Activated T-cell treated with anti-CD3 and anti-CD28 coated beads for 1 hour (primary cell): Measurements from ENCODE around the gene DNAJC17.

ENCODE experiments used
- DNase-seq: peaks from one replicate; pipeline ENCODE4 v3.0.0-alpha.2; 2020; ENCODE audit warnings: low read depth

DNAJC17 gene

DNA sequence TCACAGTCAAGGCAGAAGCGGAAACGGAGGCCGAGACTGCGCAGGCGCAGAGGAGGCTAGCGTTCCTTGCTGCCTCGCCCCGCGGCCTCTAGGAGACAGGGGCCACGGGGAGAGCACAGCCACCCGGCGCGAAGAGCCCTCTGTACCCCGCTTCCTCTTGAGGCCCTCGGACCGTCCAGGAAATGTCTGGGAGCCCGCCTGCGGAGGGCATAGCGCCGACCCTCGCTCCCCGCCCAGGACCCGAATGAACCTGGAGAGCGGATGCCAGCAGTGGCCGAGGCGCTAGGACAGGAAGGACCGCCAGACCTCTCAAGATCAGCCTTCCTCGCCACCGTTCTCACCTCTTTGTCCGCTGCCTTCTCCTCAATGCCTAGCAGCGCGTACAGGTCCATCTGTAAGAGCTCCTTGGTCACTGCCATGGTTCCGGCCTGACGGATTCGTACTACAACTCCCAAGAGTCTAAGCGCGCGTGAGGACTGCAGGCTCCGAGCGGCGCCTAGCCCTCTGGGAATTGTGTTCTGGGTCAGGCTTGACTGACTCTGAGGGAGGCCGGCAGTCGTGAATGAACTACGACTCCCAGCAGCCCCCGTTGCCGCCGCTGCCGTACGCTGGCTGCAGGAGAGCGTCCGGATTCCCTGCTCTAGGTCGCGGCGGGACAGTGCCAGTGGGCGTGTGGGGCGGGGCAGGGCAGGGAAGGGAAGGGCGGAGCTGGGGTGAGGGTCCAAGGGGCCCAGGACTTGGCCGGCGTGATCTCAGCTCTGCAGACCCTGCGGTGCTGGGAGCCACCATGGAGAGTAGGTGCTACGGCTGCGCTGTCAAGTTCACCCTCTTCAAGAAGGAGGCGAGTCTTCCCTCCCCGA is at the start of gene DNAJC17, which contains the start of gene ZFYVE19:
Gene DNAJC17, minus strand, starts transcription at position 446 of the 860 bp plus-strand sequence. Its CDS starts 27 bp downstream, at position 419.
Gene ZFYVE19, plus strand, starts transcription at position 62 of the 860 bp plus-strand sequence. Its CDS starts 501 bp downstream, at position 563.
- DNase-seq = peak; percentile 94

DNA sequence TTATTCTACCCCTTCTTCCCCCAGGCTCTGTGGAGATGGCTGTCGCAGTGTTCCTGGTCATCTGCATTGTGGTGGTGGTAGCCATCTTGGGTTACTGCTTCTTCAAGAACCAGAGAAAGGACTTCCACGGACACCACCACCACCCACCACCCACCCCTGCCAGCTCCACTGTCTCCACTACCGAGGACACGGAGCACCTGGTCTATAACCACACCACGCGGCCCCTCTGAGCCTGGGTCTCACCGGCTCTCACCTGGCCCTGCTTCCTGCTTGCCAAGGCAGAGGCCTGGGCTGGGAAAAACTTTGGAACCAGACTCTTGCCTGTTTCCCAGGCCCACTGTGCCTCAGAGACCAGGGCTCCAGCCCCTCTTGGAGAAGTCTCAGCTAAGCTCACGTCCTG is 49.5 kb upstream of the DNAJC17 start:
- DNase-seq = no peak

GRCh38 chr15:40855706-40856234 is 48.5 kb upstream of the DNAJC17 start:
- no peak for DNase-seq

DNA sequence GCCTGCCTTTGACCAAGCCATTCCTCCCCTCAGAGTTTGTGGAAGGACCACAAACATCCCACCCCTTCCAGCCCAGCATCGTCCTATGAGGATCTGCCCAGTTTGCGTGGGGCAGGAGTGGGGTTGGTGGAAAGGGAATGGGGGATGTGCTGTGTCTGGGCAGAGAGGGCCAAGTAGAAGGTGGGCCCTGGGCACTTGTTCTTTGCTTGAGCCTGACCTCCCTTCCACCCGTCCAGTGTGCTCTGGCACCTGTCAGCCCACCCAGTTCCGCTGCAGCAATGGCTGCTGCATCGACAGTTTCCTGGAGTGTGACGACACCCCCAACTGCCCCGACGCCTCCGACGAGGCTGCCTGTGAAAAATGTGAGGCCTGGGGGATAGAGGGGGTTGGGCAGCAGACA is 46.9 kb upstream of the DNAJC17 start:
- no peak for DNase-seq

- no peak for DNase-seq
Observed at GRCh38 chr15:40853241-40853890, 46.1 kb upstream of the DNAJC17 start.

- no peak for DNase-seq
Observed at GRCh38 chr15:40852529-40852928, 45.3 kb upstream of the DNAJC17 start.

GRCh38 chr15:40850576-40851112 is 43.4 kb upstream of the DNAJC17 start:
- no peak for DNase-seq

DNA sequence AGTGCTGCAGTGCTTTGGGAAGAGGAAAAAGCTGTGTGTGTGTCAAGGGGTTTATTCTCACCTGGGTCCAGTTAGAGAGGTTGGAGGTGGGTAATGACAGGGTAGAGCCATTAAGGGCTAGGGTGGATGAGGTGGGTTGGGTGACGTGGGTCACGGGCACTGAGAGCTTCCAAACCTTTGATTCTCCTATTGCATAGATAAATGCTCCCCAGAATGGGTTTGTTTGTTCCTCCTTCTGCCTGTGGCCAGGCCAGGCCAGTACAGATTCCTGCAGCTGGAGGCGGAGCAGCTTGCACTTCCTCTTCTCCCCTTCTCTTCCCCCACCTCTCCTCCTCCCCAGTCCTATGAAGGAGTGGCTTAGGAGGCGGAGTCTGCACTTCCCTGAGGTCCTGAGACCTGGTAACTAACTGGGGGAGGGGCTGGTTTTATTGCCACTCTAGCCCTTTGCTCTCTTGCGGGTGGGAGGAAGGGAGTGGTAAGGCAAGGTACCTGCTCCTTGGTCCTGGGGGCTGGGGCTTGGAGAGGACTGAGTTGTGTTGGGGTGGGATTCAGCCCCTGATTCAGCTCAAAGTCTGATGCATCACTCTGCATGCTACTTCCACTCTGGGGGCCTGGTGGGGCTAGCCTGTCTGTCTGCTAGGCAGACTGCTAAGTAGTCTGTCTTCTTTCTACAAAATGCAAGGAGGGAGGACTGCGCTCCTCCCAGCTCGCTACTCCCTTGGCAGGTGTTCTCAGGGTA is 40.1 kb upstream of the DNAJC17 start:
- DNase-seq = no peak

- DNase-seq = no peak
Observed at GRCh38 chr15:40846841-40847222, 39.6 kb upstream of the DNAJC17 start.

DNA sequence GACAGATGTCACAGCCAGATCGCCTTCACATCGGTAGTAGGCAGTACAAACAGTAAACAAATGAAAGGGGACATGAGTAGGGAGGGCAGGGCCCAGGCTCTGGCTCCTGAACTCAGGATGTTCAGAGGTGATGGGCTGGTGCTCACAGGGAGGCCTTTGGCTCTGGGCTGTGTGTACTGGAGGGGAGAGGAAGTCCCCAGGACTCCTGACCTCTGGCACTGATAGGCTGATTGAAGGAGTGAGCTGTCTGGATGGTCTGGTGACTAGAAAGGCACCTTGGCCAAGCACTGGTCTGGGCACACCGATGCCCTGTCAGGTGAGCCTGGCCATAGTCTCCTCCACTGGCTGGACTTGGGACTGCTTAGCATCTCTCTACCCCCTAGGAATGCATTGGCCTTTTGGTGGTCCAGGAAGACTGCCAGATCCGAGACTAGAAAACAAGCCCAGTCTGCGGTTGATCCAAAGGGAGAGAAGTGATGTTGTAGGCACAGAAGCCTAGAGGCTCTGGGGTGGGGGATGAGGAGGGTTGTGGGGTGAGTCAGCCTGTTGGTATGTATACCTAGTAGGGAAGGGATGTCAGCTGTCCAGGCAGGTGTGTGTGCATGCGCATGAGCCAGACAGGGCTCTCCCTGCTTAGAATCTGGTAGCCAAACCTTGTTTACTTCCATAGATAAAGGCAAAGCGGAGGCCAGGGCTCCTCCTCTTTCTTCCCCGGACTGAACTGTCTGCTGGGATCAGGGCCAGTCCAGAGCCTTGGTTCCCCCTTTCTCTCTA is 38.4 kb upstream of the DNAJC17 start:
- no peak for DNase-seq

DNA sequence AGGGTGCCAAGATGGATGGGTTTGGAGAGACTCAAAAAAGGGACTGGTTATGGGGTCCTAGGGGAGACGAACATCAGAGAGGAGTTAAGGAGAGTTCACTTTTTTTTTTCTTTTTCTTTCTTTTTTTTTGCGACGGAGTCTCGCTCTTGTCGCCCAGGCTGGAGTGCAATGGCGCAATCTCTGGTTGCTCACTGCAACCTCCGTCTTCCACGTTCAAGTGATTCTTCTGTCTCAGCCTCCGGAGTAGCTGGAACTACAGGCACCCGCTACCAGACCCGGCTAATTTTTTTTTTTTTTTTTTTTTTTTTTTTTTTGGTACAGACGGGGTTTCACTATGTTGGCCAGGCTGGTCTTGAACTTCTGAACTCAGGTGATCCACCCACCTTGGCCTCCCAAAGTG is 37.8 kb upstream of the DNAJC17 start:
- no peak for DNase-seq

DNA sequence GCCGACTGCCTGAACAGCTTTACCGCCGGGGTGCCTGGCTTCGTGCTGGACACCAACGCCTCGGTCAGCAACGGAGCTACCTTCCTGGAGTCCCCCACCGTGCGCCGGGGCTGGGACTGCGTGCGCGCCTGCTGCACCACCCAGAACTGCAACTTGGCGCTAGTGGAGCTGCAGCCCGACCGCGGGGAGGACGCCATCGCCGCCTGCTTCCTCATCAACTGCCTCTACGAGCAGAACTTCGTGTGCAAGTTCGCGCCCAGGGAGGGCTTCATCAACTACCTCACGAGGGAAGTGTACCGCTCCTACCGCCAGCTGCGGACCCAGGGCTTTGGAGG is 37.4 kb upstream of the DNAJC17 start:
- peak; percentile 22 for DNase-seq

GRCh38 chr15:40843885-40844695 is 36.8 kb upstream of the DNAJC17 start, which contains the start of gene SPINT1:
SPINT1 (plus strand) TSS chr15:40844048; CDS start chr15:40844555, 507 bp downstream.
- peak; percentile 33 for DNase-seq

DNA sequence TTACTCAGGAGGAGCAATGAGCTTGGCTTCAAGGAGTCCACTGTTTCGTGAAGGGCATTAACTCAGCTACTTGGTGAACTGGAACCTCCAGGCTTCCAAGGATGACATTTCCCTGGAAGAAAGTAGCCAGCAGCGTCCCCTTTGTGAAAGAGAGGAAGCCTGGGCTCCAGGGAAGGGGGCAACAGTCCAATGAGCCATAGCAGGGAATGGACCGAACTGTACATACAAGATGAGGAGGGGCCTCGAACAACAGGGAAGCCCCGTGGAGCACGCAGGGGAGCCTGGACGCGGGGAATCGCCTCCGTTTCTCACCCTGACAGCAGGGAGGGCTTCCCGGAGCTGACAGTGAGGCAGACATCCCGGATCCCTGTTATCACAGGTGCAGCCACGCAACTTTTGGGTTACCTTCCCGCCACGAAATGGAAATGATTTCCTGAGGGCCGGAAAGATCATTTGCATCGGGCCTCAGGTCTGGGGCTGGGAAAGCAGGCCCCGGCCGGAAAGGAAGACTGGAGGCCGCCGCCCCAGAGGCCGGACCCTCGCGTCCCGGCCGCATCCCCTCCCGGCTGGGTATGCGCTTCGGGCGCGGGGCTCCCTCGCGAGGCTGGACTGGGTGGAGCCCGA is 36.1 kb upstream of the DNAJC17 start:
- DNase-seq = no peak

- no peak for DNase-seq
Observed at GRCh38 chr15:40841741-40842140, 34.5 kb upstream of the DNAJC17 start.

DNA sequence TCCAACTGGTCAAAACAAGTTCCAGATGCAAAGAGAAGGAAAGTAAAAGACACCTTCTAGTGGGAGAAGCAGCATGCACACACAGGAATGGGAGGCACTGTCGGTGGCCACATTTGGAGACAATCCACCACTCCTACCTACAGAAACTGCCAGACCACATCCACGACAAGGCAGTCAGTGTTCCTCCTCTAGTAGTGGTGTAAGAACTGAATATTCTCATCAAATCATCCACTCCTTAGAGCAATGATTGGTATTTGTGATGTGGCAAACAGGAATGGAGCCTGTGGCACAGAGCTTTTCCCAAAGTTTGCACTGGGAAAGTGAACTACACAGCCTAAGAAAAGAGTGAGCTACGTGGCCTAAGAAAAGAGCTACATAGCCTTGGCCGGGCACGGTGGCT is 31.5 kb upstream of the DNAJC17 start:
- no peak for DNase-seq

- no peak for DNase-seq
Observed at GRCh38 chr15:40836020-40836419, 28.7 kb upstream of the DNAJC17 start.

GRCh38 chr15:40832903-40833302 is 25.6 kb upstream of the DNAJC17 start:
- no peak for DNase-seq

GRCh38 chr15:40831861-40832260 is 24.6 kb upstream of the DNAJC17 start:
- no peak for DNase-seq

- DNase-seq = no peak
Observed at GRCh38 chr15:40830884-40831283, 23.6 kb upstream of the DNAJC17 start.
